IPS-18a (cell line): Measurements from ENCODE around the gene TXLNG.
A peak's percentile ranks its signal among the peaks of the same experiment; 100 is the strongest.

Experiments
- H3K27ac ChIP-seq: one replicate; pipeline ENCODE4 v1.5.1; 2013; ENCODE audit warnings: low read length
- H3K27me3 ChIP-seq: one replicate; pipeline ENCODE4 v1.6.1; 2013; ENCODE audit warnings: mild to moderate bottlenecking, low read length; ENCODE audit not compliant: control insufficient read depth, insufficient read depth
- H3K36me3 ChIP-seq: one replicate; pipeline ENCODE4 v1.6.1; 2013; ENCODE audit warnings: low read depth, low read length; ENCODE audit not compliant: control insufficient read depth
- H3K4me1 ChIP-seq: one replicate; pipeline ENCODE4 v1.6.1; 2013; ENCODE audit warnings: low read depth, low read length; ENCODE audit not compliant: control insufficient read depth
- H3K4me3 ChIP-seq: one replicate; pipeline ENCODE4 v1.5.1; 2013; ENCODE audit warnings: low read length
- H3K9ac ChIP-seq: one replicate; pipeline ENCODE4 v1.6.1; 2013; ENCODE audit warnings: mild to moderate bottlenecking, low read length, moderate library complexity
- H3K9me3 ChIP-seq: one replicate; pipeline ENCODE4 v1.6.1; 2013; ENCODE audit warnings: low read depth, low read length; ENCODE audit not compliant: control insufficient read depth

Gene TXLNG

DNA sequence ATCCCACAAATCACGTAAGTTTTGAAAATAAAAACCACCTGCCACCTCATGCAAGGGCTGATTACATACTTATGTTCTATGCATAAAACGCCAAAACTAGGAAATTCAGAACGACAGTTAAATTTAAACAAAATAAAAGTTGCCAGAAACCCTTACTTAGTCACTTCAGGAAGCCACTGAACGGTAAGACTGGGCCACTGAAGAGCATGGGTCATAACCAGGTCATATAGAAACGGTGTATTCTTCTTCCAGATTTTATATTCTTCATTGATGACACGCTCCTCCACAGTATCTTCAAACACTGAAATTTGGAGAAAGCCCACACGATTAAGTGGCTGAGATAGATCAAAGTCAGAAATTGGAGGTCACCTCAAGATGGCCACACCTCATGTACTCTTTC lies 82.7 kb downstream of the TXLNG start:
- Histone ChIP-seq H3K27me3 (no peaks in the 10 kb centered on the region), H3K27ac (peak overlapping the region; percentile 66), H3K9ac (peak overlapping the region; percentile 90), H3K4me1 (peaks cover 21% of the 10 kb centered on the region), H3K4me3 (peak overlapping the region; percentile 98), H3K36me3 (peaks cover 23% of the 10 kb centered on the region), H3K9me3 (no peaks in the 10 kb centered on the region)

DNA sequence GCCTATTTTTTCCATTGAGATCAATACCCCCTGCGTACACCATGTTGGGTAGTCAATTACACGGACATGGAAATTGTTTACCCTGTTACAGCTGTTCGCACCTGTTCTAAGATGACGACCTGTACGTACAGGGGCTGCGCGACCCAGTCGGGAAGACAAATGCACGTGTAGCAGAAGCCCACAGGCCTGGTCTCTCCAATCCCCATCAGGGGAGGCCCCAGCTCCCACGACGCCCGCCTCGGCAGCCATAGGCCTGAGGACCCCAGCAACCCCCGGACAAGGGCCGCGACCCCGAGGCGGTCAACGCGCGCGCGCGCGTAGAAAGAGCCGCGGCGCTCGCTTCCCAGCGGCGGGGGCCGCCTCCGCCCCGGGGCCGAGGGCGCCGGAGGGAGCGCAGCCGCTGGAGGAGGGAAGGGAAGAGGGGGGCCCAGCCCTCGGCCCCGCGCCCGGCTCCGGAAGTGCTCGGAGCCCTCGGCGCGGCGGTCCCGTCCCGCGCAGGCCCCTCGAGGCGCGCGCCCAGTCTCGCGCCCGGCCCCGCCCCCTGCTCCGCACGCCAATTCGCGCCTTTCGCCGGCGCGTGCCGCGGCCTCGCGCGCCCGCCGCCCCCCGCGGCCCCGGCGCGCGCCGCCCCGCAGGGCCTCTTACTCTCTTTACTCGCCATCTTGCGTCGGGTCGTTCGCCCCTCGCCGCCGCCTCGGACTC lies 83.3 kb downstream of the TXLNG start:
- Histone ChIP-seq H3K9me3 (no peaks in the 10 kb centered on the region), H3K4me1 (peaks cover 21% of the 10 kb centered on the region), H3K9ac (peak overlapping the region; percentile 91), H3K27me3 (no peaks in the 10 kb centered on the region), H3K36me3 (peaks cover 22% of the 10 kb centered on the region), H3K27ac (peak overlapping the region; percentile 66), H3K4me3 (peak overlapping the region; percentile 98)

DNA sequence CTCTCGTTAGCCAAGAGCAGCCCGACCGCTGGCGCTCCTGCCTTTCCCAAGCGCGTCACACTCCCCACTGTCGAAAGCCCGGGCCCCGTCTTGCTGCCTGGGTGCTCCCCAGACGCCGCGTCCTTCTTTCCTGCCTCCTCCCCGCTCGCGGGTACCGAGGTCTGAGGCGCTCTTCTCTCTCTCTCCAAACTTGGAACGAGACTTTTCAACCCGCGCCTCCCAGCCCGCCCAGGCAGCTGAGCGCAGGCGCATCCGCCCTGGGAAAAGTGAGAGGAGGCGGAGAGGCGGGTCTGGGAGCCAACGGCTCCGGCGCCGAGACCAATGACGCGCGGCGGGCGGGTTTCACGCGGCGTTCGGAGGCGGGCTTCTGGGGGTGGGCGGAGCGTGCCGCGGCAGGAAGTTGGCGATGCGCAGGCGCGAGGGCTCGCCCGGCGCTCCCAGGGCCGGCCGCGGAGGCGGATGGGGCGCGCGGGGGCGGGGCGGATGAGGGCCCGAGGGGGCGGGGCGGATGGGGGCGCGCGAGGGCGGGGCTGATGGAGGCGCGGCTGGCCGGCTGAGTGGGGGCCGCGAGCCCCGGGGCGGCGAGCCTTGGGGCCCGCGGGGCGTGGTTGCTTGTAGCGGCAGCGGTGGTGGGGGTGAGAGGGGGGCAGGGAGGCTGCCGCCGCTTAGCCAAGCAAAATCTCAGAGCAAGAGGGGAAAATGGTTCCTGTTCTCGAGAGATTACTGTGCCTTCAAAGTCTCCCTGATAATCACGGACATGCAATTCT lies 84.0 kb downstream of the TXLNG start, which contains the start of gene RBBP7:
Gene RBBP7 (minus strand): TSS at position 268 of the 767 bp plus-strand sequence. CDS start 309 bp downstream, outside the sequence.
- no peaks in the 10 kb centered on the region for H3K27me3 ChIP-seq
- peak within 1 kb of the TSS; percentile 91 for H3K9ac ChIP-seq
- H3K4me1 ChIP-seq: peaks cover 21% of the 10 kb centered on the region
- H3K27ac ChIP-seq: peak within 1 kb of the TSS; percentile 89
- no peaks in the 10 kb centered on the region for H3K9me3 ChIP-seq
- peaks cover 22% of the 10 kb centered on the region for H3K36me3 ChIP-seq
- peak within 1 kb of the TSS; percentile 98 for H3K4me3 ChIP-seq

DNA sequence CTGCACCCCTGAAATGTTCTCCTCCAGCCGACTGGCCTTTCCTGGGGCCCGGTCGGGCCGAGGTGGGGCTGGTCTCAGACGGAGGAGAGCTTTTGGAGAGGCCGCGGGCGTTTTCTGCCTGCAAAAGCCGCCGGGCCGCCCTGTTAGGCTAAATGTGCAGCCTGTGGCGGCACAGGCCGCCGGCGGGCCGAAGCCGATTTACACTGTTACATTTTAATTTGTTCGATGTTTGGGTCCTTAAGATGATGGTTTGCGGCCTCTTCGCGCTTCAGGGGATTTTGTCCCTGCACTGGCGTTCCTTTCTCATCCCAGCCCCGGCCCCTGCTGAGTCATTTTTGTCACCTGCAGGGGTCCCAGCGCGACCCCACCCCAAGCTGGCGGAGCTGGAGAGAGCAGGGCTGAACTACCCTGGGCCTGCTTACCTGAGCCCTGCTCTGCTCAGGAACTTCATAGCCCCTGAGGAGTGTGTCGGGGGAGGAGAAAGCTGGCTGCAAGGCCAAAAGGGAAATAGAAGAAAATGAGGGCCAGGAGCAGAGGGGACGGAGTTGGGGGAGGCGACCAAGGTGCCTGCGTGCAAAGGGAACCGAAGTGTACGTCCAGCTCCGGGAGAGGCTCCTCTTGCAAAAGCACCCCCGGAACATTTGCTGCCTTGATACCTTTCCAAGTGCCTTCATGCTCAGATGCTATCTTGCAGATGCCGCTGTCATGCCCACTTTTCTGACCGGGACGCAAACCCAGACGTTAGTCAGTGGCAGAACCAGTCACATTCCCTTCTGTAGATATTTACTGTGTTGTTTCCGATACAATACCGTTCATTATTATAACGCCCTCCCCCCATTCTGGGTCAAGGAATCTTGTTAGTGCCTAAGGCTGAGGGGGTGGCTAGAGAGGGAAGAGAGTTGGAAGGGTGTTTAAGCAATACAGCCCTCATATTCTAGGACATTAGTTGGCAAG lies 84.9 kb downstream of the TXLNG start:
- H3K27me3 ChIP-seq: no peaks in the 10 kb centered on the region
- H3K9me3 ChIP-seq: no peaks in the 10 kb centered on the region
- H3K4me1 ChIP-seq: peaks cover 21% of the 10 kb centered on the region
- H3K4me3 ChIP-seq: peak overlapping the region; percentile 80
- H3K27ac ChIP-seq: peak overlapping the region; percentile 89
- peaks cover 16% of the 10 kb centered on the region for H3K36me3 ChIP-seq
- peak overlapping the region; percentile 89 for H3K9ac ChIP-seq

DNA sequence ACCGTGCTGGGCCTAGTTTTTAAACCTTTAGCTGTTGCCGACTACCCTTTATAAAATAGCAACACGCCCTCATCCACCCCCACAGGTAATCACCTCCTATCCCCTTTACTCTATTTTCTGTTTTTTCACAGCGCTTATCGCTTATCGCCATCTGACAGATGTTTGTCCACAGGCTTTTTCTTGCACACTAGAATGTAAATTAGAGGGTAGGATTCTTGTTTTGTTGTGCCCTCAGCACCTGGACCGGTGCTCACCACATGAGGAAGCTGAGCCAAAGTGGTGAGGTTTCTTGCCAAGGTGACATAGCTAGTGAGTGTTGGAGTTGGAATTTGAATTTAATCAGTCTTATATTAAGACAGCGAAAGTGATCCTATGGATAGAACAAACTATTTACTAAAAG lies 86.8 kb downstream of the TXLNG start:
- Histone ChIP-seq H3K27me3 (no peaks in the 10 kb centered on the region), H3K4me3 (no peak overlapping the region), H3K27ac (no peak overlapping the region), H3K9ac (no peak overlapping the region), H3K4me1 (peaks cover 21% of the 10 kb centered on the region), H3K36me3 (peaks cover 8% of the 10 kb centered on the region), H3K9me3 (no peaks in the 10 kb centered on the region)

DNA sequence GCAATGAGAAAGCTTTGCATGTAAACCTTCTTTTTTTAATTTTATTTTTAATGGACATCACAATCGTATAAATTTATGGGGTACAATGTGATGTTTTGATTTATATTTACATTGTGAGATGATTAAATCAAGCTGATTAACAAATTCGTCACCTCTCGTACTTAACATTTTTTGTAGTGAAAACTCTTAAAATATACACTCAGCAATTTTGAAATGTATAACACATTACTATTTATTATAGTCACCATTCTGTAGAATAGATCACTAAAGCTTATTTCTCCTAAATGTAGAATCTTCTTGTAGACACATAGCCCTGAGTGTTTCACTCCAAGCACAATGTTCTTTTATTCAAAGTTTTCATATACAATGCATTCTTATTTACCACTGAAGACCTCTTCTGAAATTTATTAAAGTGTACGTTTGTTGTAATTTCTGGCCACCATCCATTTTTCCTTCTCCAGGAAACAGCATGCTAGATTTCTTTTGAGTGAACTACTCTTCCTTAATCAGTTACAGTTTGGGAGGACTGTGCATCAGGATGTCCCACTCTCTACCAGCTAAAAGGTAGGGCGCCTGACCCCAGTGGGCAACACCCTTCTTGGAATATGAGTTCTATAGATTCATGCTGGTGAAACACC lies 88.3 kb downstream of the TXLNG start:
- Histone ChIP-seq H3K36me3 (no peaks in the 10 kb centered on the region), H3K4me1 (peaks cover 15% of the 10 kb centered on the region), H3K9ac (no peak overlapping the region), H3K4me3 (no peak overlapping the region), H3K9me3 (no peaks in the 10 kb centered on the region), H3K27ac (no peak overlapping the region), H3K27me3 (no peaks in the 10 kb centered on the region)

DNA sequence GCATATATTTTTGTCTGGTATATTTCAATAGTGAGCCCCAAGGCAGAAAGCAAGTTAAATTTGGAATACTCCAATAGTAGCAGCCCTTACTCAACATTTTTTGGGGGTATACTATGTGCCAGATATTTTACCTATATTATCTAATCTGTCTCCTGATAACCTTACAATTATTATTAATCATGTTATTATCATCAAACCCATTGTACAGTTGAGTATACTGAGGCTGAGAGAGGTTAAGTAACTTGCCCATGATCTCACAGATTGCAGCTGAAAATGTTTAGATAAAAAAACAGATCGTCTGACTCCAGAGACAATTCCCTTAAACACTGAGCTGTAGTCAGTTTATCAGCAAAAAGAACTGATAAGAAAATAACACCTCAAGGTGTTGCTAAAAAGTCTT lies 90.4 kb downstream of the TXLNG start:
- no peak overlapping the region for H3K4me3 ChIP-seq
- H3K9ac ChIP-seq: no peak overlapping the region
- H3K36me3 ChIP-seq: no peaks in the 10 kb centered on the region
- no peaks in the 10 kb centered on the region for H3K9me3 ChIP-seq
- H3K27me3 ChIP-seq: no peaks in the 10 kb centered on the region
- peaks cover 8% of the 10 kb centered on the region for H3K4me1 ChIP-seq
- H3K27ac ChIP-seq: no peak overlapping the region

DNA sequence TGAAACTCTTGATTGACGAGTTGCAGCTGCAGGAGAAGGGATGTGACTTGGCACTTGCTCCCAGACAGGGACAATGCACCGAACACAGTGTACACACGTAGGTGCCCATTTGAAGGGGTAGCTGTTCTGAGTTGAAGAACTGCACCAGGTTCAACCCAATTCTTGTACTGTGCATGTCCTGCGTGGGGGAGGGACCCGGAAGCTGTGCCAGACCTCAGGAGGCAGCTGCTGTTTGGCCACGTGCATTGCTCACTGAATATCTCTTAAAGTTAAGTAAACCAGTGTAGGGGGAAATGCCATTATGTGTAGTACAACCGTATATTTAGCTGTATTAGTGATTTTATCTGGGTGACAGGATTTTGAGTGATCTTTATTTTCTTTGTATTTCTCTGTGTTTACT lies 95.9 kb downstream of the TXLNG start:
- peaks cover 4% of the 10 kb centered on the region for H3K4me1 ChIP-seq
- no peak overlapping the region for H3K9ac ChIP-seq
- no peak overlapping the region for H3K27ac ChIP-seq
- peak overlapping the region; percentile 93 for H3K4me3 ChIP-seq
- peaks cover 4% of the 10 kb centered on the region for H3K27me3 ChIP-seq
- H3K9me3 ChIP-seq: no peaks in the 10 kb centered on the region
- H3K36me3 ChIP-seq: no peaks in the 10 kb centered on the region

DNA sequence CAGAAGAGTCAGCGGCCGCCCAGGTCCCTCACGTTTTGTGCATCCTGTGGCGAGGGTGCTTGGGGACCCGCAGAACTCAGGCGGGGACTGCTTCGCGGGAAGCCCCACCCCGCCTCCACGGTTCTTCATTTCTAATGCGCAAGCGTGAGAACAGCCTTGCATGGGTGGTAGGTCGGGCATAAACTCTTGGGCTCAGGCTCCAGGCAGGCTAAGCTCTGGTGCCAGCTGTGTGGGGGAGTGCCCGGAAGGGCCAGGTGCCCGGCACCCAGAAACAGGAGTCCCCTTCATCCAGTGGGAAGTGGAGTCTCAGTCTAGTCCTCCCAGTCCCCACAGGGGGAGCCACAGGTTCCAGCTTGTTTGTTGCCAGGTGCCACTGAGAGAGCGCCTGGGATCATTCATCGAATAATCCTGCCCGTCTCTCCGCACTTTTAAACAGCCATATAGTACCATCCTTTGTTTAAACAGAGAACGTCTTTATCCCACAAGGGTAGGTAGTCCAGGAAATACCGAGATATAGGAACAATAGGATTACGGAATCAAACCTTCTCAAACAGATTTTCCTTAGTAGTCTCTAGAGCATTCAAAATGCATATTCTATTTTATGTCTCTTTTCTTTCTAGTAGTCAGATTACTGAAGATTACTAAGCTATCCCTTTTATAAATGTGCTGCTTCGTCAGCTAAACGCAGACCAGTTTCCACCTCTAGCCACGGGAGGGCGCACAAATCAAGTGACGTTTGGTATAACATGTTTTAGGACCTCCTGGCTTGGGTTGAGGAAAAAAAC lies 96.6 kb downstream of the TXLNG start:
- Histone ChIP-seq H3K27ac (no peak overlapping the region), H3K4me3 (peak overlapping the region; percentile 93), H3K27me3 (peaks cover 4% of the 10 kb centered on the region), H3K9me3 (no peaks in the 10 kb centered on the region), H3K9ac (peak overlapping the region; percentile 79), H3K4me1 (peaks cover 4% of the 10 kb centered on the region), H3K36me3 (no peaks in the 10 kb centered on the region)

DNA sequence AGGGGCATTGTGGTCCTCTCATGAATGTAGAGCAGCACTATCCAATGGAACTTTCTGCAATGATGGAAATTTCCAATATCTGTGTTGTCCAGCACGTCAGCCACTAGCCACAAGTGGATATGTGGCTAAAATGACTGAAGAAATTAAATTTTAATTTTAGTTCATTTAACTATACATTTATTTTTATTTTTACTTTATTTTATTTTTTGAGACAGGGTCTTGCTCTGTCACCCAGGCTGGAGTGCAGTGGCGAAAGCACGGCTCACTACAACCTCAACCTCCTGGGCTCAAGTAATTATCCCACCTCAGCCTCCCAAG lies 97.2 kb downstream of the TXLNG start:
- Histone ChIP-seq H3K4me3 (peak overlapping the region; percentile 93), H3K36me3 (no peaks in the 10 kb centered on the region), H3K9ac (peak overlapping the region; percentile 79), H3K4me1 (peaks cover 4% of the 10 kb centered on the region), H3K27ac (no peak overlapping the region), H3K9me3 (no peaks in the 10 kb centered on the region), H3K27me3 (peaks cover 4% of the 10 kb centered on the region)
